Measurements from ENCODE around the gene MAPK8.
"Not testable (repeated sequence)": the region's sequence is repeated elsewhere in the genome, so short reads cannot be mapped to it uniquely, and the experiment has no call there.

The MAPK8 gene

GRCh38 chr10:48274636-48275035, 31.8 kb upstream of the MAPK8 start, which contains the start of gene FRMPD2:
Gene FRMPD2 (minus strand): TSS chr10:48274696. CDS start chr10:48274567, 129 bp downstream.
- DNase-seq = no peak
- Histone ChIP-seq H3F3A (ENCODE audit: insufficient read depth, low read length) (no peaks in the 10 kb centered on the region), H3K79me2 (ENCODE audit: low read length) (no peaks in the 10 kb centered on the region), H3K4me2 (ENCODE audit: low read depth, low read length) (no peak within 1 kb of the TSS), H3K9ac (ENCODE audit: low read length) (no peak within 1 kb of the TSS), H3K9me2 (replicated peaks; ENCODE audit: insufficient read depth, low read length) (no peaks in the 10 kb centered on the region), H4K20me1 (ENCODE audit: insufficient read depth, low read length) (no peaks in the 10 kb centered on the region), H3K4me3 (ENCODE audit: low read length) (no peak within 1 kb of the TSS), H2AFZ (ENCODE audit: low read length) (no peak within 1 kb of the TSS), H3K4me1 (ENCODE audit: low read length) (no peaks in the 10 kb centered on the region), H3K36me3 (replicated peaks; ENCODE audit: insufficient read depth, low read length) (no peaks in the 10 kb centered on the region), H3K27ac (ENCODE audit: low read length) (no peak within 1 kb of the TSS), H3K9me3 (replicated peaks; ENCODE audit: insufficient read depth, low read length) (no peaks in the 10 kb centered on the region), H3K27me3 (replicated peaks; ENCODE audit: insufficient read depth, low read length) (no peaks in the 10 kb centered on the region)
- TF ChIP-seq EZH2phosphoT487 (IDR thresholded peaks at IDR 0.05; ENCODE audit: low read length) = no peak
- no peak for TF ChIP-seq CTCF (IDR thresholded peaks at IDR 0.05; ENCODE audit: low read length)
- no peak for TF ChIP-seq EZH2 (optimal IDR thresholded peaks at IDR 0.05; ENCODE audit: low read depth, low read length)

- Histone ChIP-seq H2AFZ (ENCODE audit: low read length) (no peak overlapping the region), H3K36me3 (replicated peaks; ENCODE audit: insufficient read depth, low read length) (no peaks in the 10 kb centered on the region), H4K20me1 (ENCODE audit: insufficient read depth, low read length) (no peaks in the 10 kb centered on the region), H3K79me2 (ENCODE audit: low read length) (no peaks in the 10 kb centered on the region), H3K9ac (ENCODE audit: low read length) (no peak overlapping the region), H3K9me3 (replicated peaks; ENCODE audit: insufficient read depth, low read length) (no peaks in the 10 kb centered on the region), H3K9me2 (replicated peaks; ENCODE audit: insufficient read depth, low read length) (no peaks in the 10 kb centered on the region), H3K27ac (ENCODE audit: low read length) (no peak overlapping the region), H3K4me3 (ENCODE audit: low read length) (no peak overlapping the region), H3K4me1 (ENCODE audit: low read length) (no peaks in the 10 kb centered on the region), H3K4me2 (ENCODE audit: low read depth, low read length) (no peak overlapping the region), H3K27me3 (replicated peaks; ENCODE audit: insufficient read depth, low read length) (no peaks in the 10 kb centered on the region), H3F3A (ENCODE audit: insufficient read depth, low read length) (no peaks in the 10 kb centered on the region)
- TF ChIP-seq EZH2 (optimal IDR thresholded peaks at IDR 0.05; ENCODE audit: low read depth, low read length) (no peak), EZH2phosphoT487 (IDR thresholded peaks at IDR 0.05; ENCODE audit: low read length) (no peak), CTCF (IDR thresholded peaks at IDR 0.05; ENCODE audit: low read length) (no peak)
- no peak for DNase-seq
These were observed 29.4 kb upstream of the MAPK8 start for GRCh38 chr10:48277093-48277492.

- H4K20me1 ChIP-seq (ENCODE audit: insufficient read depth, low read length) = no peaks in the 10 kb centered on the region
- no peak overlapping the region for H3K4me3 ChIP-seq (ENCODE audit: low read length)
- no peaks in the 10 kb centered on the region for H3F3A ChIP-seq (ENCODE audit: insufficient read depth, low read length)
- no peak overlapping the region for H3K4me2 ChIP-seq (ENCODE audit: low read depth, low read length)
- no peak for DNase-seq
- H3K9me2 ChIP-seq (replicated peaks; ENCODE audit: insufficient read depth, low read length) = no peaks in the 10 kb centered on the region
- no peak overlapping the region for H2AFZ ChIP-seq (ENCODE audit: low read length)
- H3K79me2 ChIP-seq (ENCODE audit: low read length) = no peaks in the 10 kb centered on the region
- H3K27ac ChIP-seq (ENCODE audit: low read length) = no peak overlapping the region
- no peaks in the 10 kb centered on the region for H3K36me3 ChIP-seq (replicated peaks; ENCODE audit: insufficient read depth, low read length)
- no peak overlapping the region for H3K9ac ChIP-seq (ENCODE audit: low read length)
- no peaks in the 10 kb centered on the region for H3K9me3 ChIP-seq (replicated peaks; ENCODE audit: insufficient read depth, low read length)
- H3K4me1 ChIP-seq (ENCODE audit: low read length) = peaks cover 11% of the 10 kb centered on the region; the same call in 1 of the 2 replicates
- no peaks in the 10 kb centered on the region for H3K27me3 ChIP-seq (replicated peaks; ENCODE audit: insufficient read depth, low read length)
- TF ChIP-seq EZH2phosphoT487 (IDR thresholded peaks at IDR 0.05; ENCODE audit: low read length) (no peak), EZH2 (optimal IDR thresholded peaks at IDR 0.05; ENCODE audit: low read depth, low read length) (no peak), CTCF (IDR thresholded peaks at IDR 0.05; ENCODE audit: low read length) (no peak)
These were observed 27.3 kb upstream of the MAPK8 start for GRCh38 chr10:48279081-48279751.

- not testable (repeated sequence) for H3K4me3 ChIP-seq (ENCODE audit: low read length); H2AFZ ChIP-seq (ENCODE audit: low read length); H3F3A ChIP-seq (ENCODE audit: insufficient read depth, low read length); H3K4me2 ChIP-seq (ENCODE audit: low read depth, low read length); H3K27ac ChIP-seq (ENCODE audit: low read length); H3K27me3 ChIP-seq (replicated peaks; ENCODE audit: insufficient read depth, low read length); H3K36me3 ChIP-seq (replicated peaks; ENCODE audit: insufficient read depth, low read length); DNase-seq; H3K9ac ChIP-seq (ENCODE audit: low read length); H3K9me3 ChIP-seq (replicated peaks; ENCODE audit: insufficient read depth, low read length); H3K79me2 ChIP-seq (ENCODE audit: low read length); H4K20me1 ChIP-seq (ENCODE audit: insufficient read depth, low read length); H3K9me2 ChIP-seq (replicated peaks; ENCODE audit: insufficient read depth, low read length)
- H3K4me1 ChIP-seq (ENCODE audit: low read length) = peaks cover 11% of the 10 kb centered on the region; the same call in 1 of the 2 replicates
These were observed 24.8 kb upstream of the MAPK8 start for GRCh38 chr10:48281697-48282096.

Data from MM.1S (cell line).